Measurements from ENCODE around the gene CASP8.

- TF ChIP-seq, protein P1, sequence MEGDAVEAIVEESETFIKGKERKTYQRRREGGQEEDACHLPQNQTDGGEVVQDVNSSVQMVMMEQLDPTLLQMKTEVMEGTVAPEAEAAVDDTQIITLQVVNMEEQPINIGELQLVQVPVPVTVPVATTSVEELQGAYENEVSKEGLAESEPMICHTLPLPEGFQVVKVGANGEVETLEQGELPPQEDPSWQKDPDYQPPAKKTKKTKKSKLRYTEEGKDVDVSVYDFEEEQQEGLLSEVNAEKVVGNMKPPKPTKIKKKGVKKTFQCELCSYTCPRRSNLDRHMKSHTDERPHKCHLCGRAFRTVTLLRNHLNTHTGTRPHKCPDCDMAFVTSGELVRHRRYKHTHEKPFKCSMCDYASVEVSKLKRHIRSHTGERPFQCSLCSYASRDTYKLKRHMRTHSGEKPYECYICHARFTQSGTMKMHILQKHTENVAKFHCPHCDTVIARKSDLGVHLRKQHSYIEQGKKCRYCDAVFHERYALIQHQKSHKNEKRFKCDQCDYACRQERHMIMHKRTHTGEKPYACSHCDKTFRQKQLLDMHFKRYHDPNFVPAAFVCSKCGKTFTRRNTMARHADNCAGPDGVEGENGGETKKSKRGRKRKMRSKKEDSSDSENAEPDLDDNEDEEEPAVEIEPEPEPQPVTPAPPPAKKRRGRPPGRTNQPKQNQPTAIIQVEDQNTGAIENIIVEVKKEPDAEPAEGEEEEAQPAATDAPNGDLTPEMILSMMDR (IDR thresholded peaks at IDR 0.05) = no peak
- no peak for TF ChIP-seq POLR2A (IDR thresholded peaks at IDR 0.05)
Measured at GRCh38 chr2:201257381-201257955, 2.9 kb upstream of the CASP8 start.

All from testis (tissue), 2 donors.